Right hindlimb (tissue), 1 donor: ENCODE data around the gene SLAIN1.

Experiments used
- DNase-seq: peaks from one replicate; pipeline ENCODE4 v3.0.0-alpha.2; 2018

The SLAIN1 gene

DNA sequence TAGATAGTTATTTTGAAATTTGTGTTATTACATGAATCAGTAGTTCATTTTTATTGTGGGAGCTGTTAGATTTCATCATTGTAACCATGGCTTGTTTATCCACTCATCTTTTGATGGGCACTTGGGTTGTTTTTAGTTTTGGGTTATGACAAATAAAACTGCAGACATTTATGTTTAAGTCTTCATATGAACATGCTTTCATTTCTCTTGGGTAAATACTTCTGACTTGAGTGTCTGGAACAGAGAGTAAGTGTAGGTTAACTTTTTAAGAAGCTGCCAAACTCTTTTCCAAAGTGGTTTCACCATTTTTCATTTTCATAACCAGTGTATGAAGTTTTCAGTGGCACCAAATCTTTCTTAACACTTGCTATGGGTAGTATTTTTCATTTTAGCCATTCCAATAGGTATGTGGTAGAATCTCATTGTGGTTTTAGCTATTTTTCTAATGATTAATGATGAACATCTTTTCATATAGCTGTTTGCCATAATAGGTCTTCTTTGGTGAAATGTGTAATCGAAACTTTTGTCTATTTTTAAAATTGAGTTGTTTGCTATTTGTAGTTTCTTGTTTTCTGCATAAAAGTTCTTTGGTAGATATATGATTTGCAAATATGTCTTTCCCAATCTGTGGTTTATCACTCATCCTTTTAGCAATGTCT is 17.9 kb downstream of the SLAIN1 start:
- DNase-seq: no peak

DNA sequence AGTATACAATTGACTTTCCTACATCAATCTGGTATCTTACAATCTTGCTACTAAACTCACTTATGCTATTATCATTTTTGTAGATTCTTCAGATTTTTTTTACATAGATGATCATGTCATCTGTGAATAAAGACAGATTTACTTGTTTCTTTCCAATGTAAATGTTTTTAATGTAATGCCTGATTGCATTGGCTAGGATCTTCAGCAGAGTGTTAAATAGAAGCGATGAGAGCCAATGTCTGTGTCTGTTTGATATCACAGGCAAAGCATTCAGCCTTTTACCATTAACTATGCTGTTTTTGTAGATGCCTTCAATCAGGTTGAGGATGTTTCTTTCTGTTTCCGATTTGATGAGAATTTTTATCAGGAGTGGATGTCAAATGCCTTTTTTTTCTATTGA is 19.2 kb downstream of the SLAIN1 start:
- DNase-seq: no peak

DNA sequence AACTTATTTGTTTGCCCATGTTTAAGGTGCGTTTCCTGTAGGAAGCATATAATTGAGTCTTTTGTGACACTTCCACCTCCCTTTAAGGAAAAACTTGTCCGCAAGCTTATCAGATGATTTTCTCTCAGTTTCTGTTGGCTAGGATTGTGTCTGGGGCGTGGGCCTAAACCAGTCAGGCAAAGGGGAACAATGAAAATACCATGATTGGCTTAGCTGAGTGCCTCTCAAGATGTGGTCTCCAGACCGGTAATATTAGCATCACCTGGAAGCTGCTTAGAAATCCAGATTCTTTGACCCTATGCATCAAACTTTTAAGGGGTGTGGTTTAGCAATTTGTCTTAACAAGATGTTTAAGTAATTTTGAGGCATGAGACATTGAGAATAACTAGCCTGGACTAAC is 20.0 kb downstream of the SLAIN1 start:
- no peak for DNase-seq

DNA sequence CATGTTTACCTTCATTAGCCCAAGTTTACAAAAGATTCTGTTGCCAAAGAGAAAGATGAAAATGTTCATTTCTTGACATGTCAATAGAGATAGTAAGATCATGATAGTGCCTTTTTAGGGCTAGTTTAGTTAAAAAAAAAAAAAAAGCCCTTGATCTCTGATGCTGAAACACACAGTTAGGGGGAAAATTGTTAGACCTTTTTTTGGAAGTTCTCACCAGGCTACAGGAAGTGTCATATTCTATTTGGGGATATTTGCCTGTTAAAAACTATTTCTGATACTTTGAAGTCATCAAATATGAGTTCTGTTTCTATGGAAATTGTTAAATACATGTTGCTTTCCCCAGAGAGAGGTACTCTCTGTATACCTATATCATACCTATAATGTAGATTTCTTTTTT is 21.6 kb downstream of the SLAIN1 start:
- DNase-seq: no peak

DNA sequence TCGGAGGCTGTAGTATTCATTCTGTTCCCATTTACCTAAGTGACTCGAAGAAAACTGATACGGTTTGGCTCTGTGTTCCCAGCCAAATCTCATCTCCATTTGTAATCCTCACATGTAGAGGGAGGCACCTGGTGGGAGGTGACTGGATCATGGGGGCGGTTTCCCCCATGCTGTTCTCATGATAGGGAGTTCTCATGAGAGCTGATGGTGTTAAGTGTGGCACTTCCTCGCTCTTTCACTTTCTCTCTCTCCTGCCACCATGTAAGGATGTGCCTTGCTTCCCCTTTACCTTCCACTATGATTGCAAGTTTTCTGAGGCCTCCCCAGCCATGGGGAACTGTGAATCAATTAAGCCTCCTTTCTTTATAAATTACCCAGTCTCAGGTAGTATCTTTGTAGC is 23.5 kb downstream of the SLAIN1 start:
- no peak for DNase-seq

DNA sequence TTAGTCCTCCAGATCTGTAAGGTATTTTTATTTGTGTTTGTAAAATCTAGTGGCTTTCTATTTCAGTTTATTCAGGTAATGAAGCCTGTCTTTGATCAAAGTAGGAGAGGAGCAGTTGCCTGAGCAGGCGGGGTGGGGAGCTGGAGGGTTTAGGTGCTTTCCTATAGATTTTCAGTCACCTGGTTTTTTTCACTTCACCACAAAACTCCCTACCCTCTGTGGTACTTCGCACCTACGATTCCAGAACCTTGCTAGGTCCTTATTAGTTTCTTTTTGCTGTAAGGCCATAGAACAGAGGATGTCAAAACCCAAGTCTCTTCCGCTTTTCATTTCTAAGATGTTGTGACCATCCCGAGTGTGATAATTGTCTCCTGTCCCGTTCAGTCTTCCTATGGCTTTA is 26.6 kb downstream of the SLAIN1 start:
- no peak for DNase-seq

DNA sequence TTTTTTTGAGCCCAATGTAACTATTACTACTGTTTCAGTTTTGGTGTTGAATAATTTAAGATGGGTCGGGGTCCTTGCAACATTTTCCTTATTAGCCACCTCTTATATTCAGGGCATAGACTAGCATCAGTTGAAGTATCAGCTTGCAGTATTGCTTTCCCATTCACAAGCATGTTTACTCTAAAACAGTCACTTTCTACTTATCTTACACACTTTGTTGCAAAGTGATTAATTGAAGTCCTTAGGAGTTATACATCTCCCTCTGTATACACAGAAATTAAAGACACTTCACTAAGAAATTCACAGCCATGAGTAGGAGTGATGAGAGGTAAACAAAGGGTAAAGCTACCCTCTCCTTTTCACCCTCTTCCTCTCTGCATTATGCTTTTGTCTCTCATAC is 27.6 kb downstream of the SLAIN1 start:
- DNase-seq: no peak

DNA sequence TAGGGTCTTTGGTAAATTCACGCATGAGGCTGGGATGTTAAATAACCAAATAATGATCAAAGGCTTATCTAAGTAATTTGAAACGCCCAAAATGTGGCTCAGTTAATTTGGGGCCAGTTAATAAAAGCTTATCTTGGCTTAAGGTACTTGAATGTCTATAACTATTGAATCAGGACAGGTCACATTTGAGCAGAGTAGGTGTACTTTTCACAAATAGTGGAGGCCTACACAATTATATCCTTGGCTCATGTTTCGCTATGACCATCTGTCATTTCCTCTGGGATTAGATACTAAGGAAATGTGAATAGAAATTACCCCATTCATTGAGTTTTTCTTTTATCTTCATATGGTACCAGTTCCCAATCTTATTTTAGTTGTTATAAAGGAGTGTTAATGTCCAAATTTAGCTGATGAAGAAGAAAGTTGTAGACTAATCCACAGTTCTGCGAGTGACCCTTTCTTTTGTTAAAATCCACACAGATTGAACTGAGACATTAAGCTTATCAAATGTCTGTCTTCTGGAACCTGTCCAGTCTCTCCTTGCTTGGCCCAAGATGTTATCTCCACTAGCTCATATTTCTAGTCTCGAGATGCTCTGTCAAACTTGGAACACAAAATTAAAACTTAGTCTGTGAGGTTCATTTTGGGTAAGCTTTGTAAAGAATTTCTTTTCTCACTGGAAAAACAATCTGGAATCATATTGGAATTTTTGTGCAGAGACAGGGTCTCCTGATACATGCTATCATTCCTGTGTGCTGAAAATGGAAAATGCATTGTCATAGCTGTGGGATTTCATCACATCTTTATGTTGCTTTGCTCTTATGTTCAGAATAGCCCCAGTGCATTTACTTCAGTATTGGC is 31.0 kb downstream of the SLAIN1 start:
- no peak for DNase-seq

DNA sequence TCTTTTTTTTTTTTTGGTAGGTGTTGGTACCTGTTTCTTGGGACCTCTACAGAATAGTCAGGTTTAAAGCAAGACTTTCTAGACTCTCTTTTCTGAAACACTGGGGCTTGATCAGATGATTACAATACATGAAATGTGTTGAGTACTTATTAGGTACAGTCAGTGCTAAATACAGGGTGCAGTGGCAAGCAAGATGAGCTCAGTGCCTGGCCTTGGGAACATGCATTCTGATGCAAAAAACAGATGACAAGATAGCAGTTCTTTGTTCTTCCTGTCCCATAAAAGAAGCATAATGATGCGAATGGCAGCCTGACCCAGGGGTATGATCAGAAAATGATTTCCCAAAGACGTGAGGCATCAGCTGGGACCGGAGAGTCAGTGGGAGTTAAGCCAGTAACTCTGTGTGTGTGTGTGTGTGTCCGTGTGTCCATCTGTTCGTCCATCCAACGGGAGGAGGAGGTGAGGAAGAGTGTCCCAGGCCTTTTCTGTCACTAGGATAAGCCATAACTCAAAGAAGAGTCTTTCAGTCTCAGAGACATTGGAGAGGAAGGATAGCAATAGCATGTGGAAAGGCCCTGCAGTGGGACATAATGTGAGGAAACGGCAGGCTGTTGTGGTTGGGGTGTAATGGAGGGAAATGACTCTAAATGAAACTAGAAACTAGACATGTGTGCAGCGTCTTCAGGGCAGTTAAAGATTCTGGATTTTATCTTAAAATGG is 32.2 kb downstream of the SLAIN1 start:
- DNase-seq: no peak

DNA sequence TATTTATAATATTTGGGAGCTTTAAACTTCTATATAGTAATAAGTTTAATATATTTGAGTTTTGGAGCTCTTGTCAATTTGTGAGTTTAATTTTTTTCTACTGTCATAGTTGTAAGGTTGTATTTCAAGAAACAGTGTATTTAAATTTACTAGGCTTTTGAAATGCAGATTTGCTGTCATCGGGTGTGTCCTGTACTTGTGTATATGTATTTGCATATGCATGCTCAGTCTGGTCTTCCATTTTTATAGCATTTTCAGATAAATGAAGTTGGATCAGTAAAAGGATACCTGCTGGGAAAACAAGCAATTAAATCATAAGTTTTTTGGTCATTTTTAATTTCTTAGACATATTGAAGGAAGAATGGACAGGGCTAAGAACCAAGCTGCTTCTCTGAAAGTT is 33.1 kb downstream of the SLAIN1 start:
- no peak for DNase-seq

DNA sequence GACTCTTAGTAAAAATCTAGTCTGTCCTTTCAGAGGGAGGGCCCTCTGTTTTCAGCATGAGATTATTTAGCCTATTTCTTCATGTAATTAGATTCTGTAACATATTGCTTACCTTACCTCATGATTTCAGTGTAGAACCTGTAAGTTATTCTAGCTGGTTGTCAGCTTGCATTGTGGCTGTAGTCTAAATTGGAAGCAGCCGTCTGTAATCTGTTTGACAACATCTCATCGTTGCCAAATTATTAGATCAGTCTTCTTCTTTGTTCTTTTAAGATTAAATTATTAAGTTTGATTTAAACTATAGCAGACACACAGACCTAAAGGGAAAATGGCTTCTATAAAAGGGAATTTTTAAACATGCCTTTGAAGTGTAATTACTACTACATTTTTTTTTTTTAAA is 34.8 kb downstream of the SLAIN1 start:
- DNase-seq: no peak

DNA sequence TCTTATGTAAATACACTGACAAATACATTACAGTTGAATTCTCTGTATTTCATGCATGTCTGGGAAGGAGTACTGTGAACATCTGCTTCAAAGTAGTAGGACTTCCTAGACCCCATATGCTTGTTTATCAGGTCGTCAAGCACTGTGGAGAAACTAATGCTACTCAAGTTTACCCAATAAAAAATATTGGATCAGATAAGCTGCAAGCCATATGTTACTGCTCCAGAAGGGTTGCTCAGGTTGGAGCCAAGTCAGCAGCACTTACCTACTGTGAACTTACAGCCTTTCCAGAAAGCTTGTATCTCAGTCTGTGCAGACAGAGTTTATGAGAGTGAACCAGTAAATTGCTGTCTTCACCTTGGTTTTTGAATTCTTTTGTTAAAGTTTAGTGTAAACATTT is 36.2 kb downstream of the SLAIN1 start:
- DNase-seq: no peak

DNA sequence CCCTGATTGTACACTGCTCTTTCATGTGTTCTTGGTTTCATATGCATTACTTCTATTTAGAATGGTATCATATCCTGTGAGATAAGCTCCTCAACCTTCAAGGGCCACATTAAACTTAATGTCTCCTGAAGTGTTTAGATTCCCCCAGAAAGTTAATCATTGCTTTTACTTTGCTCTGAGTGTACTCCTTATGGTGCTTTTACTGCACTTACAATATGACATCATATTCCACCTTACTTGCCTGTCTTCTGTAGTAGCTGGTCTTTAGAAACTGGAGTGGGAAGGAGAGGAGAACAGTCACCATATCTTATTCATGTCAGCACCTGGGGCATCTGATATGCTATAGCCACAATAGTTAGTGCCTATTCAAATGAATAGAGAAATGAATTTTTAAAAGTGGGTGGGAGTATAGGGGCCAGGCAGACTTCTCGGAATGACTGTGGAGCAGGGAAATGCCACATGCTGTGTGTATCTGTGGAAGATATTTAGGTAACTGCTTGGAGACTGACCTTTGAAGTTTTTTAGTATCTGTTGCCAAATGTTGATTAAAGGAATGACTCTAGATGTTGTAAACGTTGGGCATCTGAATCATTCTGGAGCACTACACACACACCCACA is 40.2 kb downstream of the SLAIN1 start:
- DNase-seq: no peak

DNA sequence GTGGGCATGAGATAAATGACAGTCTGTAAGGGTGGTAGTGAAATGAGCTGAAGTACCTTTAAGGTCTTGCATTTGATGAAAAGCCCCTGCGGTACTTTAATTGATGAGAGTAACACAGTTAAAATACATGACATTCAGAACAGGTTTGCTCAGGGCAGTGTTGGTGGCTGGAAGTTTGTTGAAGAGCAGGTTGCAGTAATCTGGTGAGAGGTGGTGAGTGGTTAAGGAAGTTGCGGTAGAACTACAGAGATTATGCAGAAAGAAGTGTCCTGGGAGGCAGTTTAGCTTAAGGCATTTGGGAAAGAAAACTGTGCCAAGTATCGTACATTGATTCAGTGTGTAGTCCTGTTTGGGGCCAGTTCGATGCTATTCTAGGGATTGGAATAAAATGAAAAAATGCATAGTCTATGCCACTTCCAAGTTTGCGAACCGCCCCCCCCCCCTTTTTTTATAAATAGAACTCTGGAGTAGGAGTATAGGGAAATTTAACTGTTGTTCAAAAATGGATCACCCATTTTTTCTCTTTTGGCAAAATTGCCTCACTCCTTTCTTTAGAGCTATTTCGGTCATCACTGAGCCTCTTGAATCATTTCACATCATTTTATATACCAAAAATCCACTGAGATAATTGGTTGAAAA is 42.7 kb downstream of the SLAIN1 start:
- no peak for DNase-seq

DNA sequence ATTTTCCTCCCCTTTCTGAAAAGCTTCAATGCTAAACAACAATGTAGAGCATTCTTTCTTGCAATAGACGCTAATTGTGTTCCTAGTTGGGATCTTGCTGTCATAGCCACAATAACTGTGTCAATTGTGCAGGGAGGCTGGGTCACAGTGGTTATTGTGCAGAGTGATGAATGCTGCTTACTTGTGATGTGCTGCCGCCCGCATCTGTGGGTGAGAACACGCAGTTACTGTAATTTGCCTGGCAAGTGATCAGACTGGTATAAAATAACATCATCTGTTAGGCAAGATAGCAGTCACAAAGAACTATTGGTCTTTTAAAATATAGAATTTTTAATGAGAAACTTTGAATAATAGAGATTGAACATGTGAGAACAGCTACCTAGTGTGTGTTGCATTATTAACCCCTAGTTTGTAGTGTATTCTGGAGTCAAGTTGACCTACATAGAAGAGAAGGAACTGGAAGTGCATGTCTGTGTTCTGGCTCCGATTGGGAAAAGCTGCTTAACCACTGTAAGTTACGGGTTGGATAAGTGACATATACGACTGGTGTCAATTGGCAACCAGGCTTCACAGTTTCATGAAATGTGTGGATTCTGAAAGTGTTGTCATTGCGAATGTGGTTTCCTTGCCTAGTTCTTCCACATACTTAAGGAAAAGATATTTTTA is 43.6 kb downstream of the SLAIN1 start:
- DNase-seq: no peak

DNA sequence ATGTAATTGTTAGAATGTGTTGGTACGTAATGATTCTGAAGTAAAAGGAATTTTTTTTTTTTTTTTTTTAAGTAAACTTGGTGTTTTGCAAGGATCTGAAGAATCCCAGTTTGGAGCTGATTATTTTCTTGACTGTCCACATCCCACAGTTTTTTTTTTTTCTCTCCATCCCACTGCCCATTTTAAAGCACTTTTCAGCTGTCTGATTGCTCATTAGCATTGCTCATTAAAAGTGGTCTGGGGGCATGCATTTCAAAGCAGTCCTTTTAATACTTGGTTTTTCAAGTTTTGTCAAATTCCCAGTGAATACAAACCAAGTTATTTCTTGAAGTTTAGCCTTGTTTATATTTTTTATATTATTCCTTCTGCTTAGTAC is 44.1 kb downstream of the SLAIN1 start:
- no peak for DNase-seq

DNA sequence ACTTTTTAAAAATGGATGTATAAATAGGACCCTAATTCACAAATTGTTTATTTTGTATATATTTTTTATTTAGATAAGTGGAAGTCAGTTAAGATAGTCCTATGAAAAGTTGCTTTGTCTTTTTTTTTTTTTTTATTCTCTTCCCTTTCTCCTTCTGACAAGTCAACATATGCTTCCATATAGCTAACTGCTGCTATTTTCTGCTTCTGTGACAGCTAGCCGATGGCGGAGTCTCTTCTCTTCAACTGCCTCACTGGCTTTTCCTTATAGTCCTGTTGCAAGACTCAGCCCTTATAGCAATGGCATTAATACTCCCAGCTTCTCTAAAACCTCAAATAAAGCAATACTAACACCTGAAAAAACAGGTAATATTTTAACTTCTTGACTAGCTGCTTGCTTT is 45.3 kb downstream of the SLAIN1 start:
- DNase-seq: no peak

DNA sequence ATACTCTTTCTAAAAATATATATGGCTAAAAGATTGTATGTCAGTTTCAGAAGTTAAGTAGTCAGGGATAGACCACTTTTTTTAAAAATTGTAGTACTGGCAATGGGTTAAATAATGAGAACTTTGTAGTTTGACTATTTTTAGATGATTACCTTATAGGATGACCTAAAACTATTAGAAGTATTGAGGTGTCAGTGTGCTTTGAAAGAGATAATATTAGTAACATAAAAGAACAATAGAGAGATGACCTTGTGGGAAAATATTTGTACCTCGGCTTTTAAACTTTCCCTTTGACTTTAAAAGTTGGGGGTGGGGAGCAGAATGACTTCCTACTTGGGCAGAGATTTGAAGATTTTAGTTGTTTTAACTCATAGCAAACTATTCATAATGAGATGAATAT is 48.3 kb downstream of the SLAIN1 start:
- DNase-seq: no peak

DNA sequence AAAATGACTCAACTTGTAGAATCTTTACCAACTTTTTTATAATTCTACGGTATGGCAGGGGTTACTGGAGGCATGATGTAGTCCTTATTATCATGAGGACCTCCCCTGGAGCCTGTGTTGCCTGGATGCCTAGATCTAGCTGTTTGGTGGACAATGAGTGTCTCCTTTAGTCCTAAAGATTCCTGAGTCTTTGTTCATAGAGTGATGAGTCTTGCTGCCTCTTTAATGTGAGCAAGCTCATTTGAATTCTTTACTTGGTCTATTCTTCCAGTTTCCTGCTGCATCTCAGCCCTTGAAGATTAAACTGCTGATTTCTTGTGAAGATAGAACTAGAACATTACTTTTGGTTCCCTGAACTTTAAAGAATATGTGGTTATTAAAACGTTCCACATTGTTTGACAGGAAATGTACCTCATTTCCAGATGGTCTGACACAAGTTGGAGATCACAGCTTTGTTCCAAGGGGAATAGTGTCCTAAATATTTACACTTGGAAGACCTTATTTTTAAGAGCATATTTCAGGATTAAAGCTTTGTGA is 51.9 kb downstream of the SLAIN1 start:
- no peak for DNase-seq

DNA sequence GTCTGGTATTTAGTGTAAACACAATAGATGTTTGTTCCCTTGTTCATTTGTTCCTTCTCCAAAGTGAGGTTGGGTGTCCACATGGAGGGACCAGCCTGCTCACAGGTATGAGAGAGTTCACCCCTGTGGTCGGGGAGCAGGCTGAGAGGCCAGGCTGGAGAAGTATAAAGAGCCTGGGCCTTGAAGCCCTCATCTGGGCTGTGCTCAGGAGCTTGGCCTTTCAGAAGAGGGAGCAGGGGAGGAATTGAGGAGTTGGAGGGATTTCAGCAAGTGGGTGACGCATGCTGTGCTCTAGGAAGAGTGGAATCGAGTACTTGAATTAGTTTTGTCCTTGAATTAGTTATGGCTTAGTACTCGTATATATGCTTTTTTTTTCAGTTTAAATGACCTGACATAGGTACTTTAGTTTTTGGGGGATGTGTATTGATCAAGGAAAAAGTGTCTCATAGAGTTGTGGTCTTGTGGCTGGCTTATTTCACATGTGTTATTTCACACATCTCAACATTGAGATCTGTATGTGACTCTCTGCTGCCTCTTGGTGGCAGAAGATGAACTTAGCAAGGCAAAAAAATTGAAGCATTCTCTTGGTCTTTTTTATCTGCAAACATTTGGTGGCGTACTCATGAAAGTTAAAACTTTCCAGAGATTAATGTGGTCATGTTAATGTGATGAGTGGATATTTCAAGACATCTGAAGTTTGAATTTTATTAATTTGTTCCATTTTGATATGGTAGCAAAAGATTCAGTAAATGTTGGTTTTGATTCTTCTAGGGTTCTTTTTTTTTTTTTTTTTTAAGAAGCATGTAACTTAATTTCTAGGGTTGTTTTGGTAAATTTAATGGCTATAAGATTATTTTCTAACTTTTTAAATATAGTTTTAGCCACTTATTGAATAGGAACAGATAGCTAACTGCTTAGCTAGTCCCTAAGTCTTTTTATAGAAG is 54.3 kb downstream of the SLAIN1 start:
- DNase-seq: peak; percentile 33

DNA sequence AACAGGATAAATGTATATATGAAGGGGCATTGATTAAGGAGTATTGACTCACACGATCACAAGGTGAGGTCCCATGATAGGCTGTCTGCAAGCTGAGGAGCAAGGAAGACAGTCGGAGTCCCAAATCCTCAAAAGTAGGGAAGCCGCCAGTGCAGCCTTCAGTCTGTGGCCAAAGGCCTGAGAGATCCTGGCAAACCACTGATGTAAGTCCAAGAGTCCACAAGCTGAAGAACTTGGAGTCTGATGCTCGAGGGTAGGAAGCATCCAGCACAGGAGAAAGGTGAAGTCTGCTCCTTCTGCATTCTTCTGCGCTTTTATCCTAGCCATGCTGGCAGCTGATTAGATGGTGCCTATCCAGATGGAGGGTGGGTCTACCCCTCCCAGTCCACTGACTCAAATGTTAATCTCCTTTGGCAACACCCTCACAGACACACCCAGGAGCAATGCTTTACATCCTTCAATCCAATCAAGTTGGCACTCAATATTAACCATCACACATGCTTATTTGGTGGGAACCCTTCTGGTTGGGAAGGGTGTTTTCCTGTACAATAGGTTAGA is 55.1 kb downstream of the SLAIN1 start:
- no peak for DNase-seq
